MM.1S (cell line): ENCODE results near the gene HEBP1.

ENCODE experiments used
- DNase-seq: peaks from one replicate; pipeline ENCODE4 v3.0.0-alpha.2; 2015
- H2AFZ ChIP-seq: fragments of 300-600 bp; sonication (generic); 2 replicates; pipeline ENCODE4 v1.6.0; 2016; ENCODE audit warnings: antibody characterized with exemption, low read length
- H3F3A ChIP-seq: fragments of 300-600 bp; sonication (generic); 2 replicates; pipeline ENCODE4 v1.6.1; 2016; ENCODE audit warnings: mild to moderate bottlenecking, antibody characterized with exemption, low read length, moderate library complexity, mixed read lengths; ENCODE audit not compliant: insufficient read depth
- H3K27ac ChIP-seq: fragments of 300-600 bp; sonication (generic); 2 replicates; pipeline ENCODE4 v1.5.1; 2016; ENCODE audit warnings: mild to moderate bottlenecking, low read length
- H3K27me3 ChIP-seq: fragments of 300-600 bp; sonication (generic); replicated peaks from 2 replicates; pipeline ENCODE4 v1.6.0; 2016; ENCODE audit warnings: low read length; ENCODE audit not compliant: insufficient read depth
- H3K36me3 ChIP-seq: fragments of 300-600 bp; sonication (generic); replicated peaks from 2 replicates; pipeline ENCODE4 v1.6.1; 2016; ENCODE audit warnings: mild to moderate bottlenecking, low read length, mixed read lengths; ENCODE audit not compliant: insufficient read depth
- H3K4me1 ChIP-seq: fragments of 300-600 bp; sonication (generic); 2 replicates; pipeline ENCODE4 v1.6.1; 2016; ENCODE audit warnings: low read length, mixed read lengths
- H3K4me2 ChIP-seq: fragments of 300-600 bp; sonication (generic); 2 replicates; pipeline ENCODE4 v1.6.0; 2016; ENCODE audit warnings: low read depth, low read length
- H3K4me3 ChIP-seq: fragments of 300-600 bp; sonication (generic); 2 replicates; pipeline ENCODE4 v1.5.1; 2016; ENCODE audit warnings: low read length, mixed read lengths
- H3K79me2 ChIP-seq: fragments of 300-600 bp; sonication (generic); 2 replicates; pipeline ENCODE4 v1.6.1; 2016; ENCODE audit warnings: mixed run types, low read length, mixed read lengths
- H3K9ac ChIP-seq: fragments of 300-600 bp; sonication (generic); 2 replicates; pipeline ENCODE4 v1.6.1; 2016; ENCODE audit warnings: low read length, mixed read lengths
- H3K9me2 ChIP-seq: fragments of 300-600 bp; sonication (generic); replicated peaks from 2 replicates; pipeline ENCODE4 v1.6.1; 2016; ENCODE audit warnings: mild to moderate bottlenecking, low read length, mixed read lengths; ENCODE audit not compliant: insufficient read depth
- H3K9me3 ChIP-seq: fragments of 300-600 bp; sonication (generic); replicated peaks from 2 replicates; pipeline ENCODE4 v1.6.1; 2016; ENCODE audit warnings: mild to moderate bottlenecking, low read length, mixed read lengths; ENCODE audit not compliant: insufficient read depth
- H4K20me1 ChIP-seq: fragments of 300-600 bp; sonication (generic); 2 replicates; pipeline ENCODE4 v1.6.1; 2016; ENCODE audit warnings: mild to moderate bottlenecking, low read length, moderate library complexity, mixed read lengths; ENCODE audit not compliant: insufficient read depth
- CTCF ChIP-seq: fragments of 300-600 bp; sonication (generic); IDR thresholded peaks from 2 replicates; pipeline ENCODE4 v1.5.1; 2016; ENCODE audit warnings: antibody characterized with exemption, low read length, mixed read lengths
- EZH2 ChIP-seq: fragments of 300-600 bp; sonication (generic); optimal IDR thresholded peaks from 2 replicates; pipeline ENCODE3; 2017; ENCODE audit warnings: low read depth, mild to moderate bottlenecking, antibody characterized with exemption, low read length, mixed read lengths
- EZH2phosphoT487 ChIP-seq: fragments of 300-600 bp; sonication (generic); IDR thresholded peaks from 2 replicates; pipeline ENCODE4 v1.6.1; 2018; ENCODE audit warnings: antibody characterized with exemption, low read length

The HEBP1 gene

DNA sequence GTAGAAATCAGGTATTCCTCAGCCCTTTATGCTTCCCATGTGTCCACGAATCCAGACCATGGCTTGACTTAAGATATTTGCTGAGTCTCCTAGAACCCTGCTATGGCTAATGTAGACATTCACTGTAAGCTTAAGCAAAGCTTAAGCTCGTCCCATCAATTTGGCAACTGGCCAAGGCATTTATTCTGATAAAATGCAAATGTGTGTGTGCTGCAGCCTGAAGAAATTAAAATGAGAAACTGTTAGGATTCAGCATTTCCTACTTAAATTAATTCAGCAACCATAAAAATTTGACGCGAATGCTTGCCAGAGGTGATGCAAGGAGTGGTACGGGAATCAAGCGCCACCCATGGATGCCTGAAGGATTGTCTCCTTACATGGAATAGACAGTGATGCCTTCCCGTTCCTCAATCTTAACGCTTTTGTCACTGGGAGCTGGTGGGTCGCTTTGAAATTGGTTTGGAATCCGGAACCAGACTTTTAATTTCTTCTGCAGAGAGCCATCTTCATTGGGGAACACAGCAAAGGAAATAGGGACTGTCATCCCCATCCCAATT, 13.2 kb downstream of the HEBP1 start:
- no peak overlapping the region for H3K4me3 ChIP-seq
- H3K27me3 ChIP-seq = no peaks in the 10 kb centered on the region
- no peak overlapping the region for H2AFZ ChIP-seq
- peaks cover 4% of the 10 kb centered on the region for H3K79me2 ChIP-seq
- H3K9ac ChIP-seq = no peak overlapping the region
- TF ChIP-seq EZH2 (no peak), EZH2phosphoT487 (no peak), CTCF (no peak)
- peaks cover 5% of the 10 kb centered on the region; the same call in 1 of the 2 replicates for H3K36me3 ChIP-seq
- DNase-seq = no peak
- H4K20me1 ChIP-seq = no peaks in the 10 kb centered on the region
- no peaks in the 10 kb centered on the region for H3K4me1 ChIP-seq
- no peaks in the 10 kb centered on the region for H3K9me3 ChIP-seq
- H3F3A ChIP-seq = no peaks in the 10 kb centered on the region
- H3K4me2 ChIP-seq = no peak overlapping the region
- H3K9me2 ChIP-seq = no peaks in the 10 kb centered on the region
- H3K27ac ChIP-seq = no peak overlapping the region

DNA sequence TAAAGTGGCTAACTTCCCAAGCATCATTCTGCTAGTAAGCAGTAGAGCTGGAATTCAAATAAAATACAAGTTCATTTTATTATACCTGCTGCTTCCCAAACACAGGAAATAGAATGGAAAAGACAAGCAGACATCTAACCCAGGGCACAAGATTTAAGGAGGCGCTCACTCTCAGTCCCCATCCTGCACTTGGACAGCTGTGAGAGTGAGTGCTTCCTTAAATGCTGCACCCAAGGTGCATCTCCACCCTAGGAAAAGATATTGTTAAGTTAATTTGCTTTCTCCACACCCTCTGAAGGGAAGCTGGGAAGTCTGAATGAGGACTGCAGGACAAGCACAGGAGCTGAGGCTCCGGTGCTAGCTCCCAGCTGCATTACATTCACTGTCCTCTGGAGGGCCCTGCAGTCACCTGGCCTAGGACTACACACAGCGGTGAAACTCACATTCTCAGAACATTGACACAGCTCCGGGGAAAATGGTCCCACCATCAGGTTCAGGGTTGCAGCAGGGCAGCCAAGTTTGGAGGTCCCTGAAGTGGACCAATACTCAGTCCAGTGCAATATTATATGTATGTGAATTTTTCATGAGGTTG, 14.2 kb downstream of the HEBP1 start:
- DNase-seq = no peak
- TF ChIP-seq EZH2phosphoT487 (no peak), EZH2 (no peak), CTCF (peak; percentile 56)

GRCh38 chr12:12984149-12984548, 15.9 kb downstream of the HEBP1 start:
- no peak for TF ChIP-seq CTCF
- TF ChIP-seq EZH2phosphoT487 = no peak
- TF ChIP-seq EZH2 = no peak
- H3K9me3 ChIP-seq = no peaks in the 10 kb centered on the region
- H3F3A ChIP-seq = no peaks in the 10 kb centered on the region
- no peak overlapping the region for H3K4me2 ChIP-seq
- no peak overlapping the region for H3K4me3 ChIP-seq
- no peak overlapping the region for H3K9ac ChIP-seq
- DNase-seq = no peak
- no peaks in the 10 kb centered on the region for H3K27me3 ChIP-seq
- no peaks in the 10 kb centered on the region for H3K4me1 ChIP-seq
- H4K20me1 ChIP-seq = no peaks in the 10 kb centered on the region
- no peak overlapping the region for H3K27ac ChIP-seq
- H3K9me2 ChIP-seq = no peaks in the 10 kb centered on the region
- no peaks in the 10 kb centered on the region for H3K79me2 ChIP-seq
- H3K36me3 ChIP-seq = peaks cover 5% of the 10 kb centered on the region; the same call in 1 of the 2 replicates
- no peak overlapping the region for H2AFZ ChIP-seq

More for the DNA sequence above, 14.2 kb downstream of the HEBP1 start:
- Histone ChIP-seq H3K4me1 (no peaks in the 10 kb centered on the region), H3K36me3 (peaks cover 5% of the 10 kb centered on the region; the same call in 1 of the 2 replicates), H3K9me3 (no peaks in the 10 kb centered on the region), H3K9ac (no peak overlapping the region), H3K4me2 (no peak overlapping the region), H3F3A (no peaks in the 10 kb centered on the region), H4K20me1 (no peaks in the 10 kb centered on the region), H3K4me3 (no peak overlapping the region), H3K27me3 (no peaks in the 10 kb centered on the region), H3K27ac (no peak overlapping the region), H3K9me2 (no peaks in the 10 kb centered on the region), H3K79me2 (no peaks in the 10 kb centered on the region), H2AFZ (no peak overlapping the region)
